NCI-H2107 (cell line): ENCODE data around the gene ANP32B.
A peak's percentile ranks its signal among the peaks of the same experiment; 100 is the strongest.
"Not testable (repeated sequence)": the region's sequence is repeated elsewhere in the genome, so short reads cannot be mapped to it uniquely, and the experiment has no call there.

Source experiments
- DNase-seq: peaks from one replicate; lab custom pipeline; 2025; lab: John Stamatoyannopoulos, UW

ANP32B gene

GRCh38 chr9:97982683-97983588, at the start of gene ANP32B:
TSS of gene ANP32B (plus strand) at chr9:97983341. CDS start at chr9:97983556, 215 bp downstream.
- peak; percentile 86 for DNase-seq

DNA sequence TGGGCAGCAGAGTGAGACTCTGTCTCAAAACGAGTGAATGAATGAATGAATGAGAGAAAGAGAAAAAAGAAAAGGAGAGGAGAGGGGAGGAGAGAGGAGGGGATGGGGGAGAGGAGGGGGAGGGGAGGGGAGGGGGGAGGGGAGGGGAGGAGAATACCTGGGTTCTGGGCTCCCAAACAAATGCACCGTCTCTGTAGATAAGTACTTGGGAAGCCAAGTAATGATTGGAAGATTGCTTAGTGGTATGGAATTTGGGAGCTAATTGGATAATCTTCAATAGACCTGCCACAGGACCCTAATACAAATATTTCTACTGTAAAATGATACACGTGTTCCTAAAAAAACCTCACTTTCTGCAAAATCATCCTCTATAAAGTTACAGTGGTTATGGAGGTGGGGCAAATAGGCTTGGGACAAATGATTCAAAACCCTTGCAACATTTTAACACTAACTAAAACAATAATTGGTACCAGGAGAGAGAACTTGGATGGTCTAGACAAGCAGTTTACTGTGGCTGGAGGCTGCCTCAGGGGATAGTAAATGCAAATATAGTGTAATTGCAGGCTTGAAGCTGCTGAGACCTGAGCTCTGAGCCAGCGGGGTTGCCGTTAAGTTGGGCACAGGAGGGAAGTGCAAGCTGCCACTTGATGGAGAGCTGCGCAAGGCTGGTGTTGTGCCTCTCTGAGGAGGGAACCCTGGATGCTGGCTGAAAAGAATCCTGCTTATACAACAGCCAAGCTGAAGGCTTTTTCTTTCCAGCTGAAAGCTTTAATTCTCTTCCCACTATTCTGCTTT, 48.6 kb upstream of the ANP32B start:
- peak; percentile 1 for DNase-seq

DNA sequence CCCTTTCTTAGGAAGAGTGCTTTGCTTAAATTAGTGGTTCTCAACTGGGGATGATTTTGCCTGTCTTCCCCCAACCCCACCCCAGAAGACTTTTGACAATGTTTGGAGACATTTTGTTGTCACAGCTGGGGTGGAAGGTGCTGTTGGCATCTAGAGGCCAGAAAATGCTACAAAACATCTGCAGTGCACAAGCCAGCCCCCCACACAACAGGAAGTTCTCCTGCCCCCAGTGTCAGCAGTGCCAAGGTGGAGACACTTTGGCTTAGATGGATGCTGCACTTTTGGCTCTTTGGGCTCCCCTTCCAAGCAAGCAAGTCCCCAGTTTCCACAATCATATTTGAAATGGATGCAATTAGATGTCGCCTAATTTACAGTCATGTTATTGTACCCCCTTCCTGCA, 47.9 kb upstream of the ANP32B start:
- no peak for DNase-seq

GRCh38 chr9:97936998-97937397, 46.1 kb upstream of the ANP32B start:
- DNase-seq: no peak

- no peak for DNase-seq
These were observed 45.0 kb upstream of the ANP32B start, which contains the start of gene HEMGN for GRCh38 chr9:97938081-97938644. TSS of gene HEMGN (minus strand) at chr9:97938172. CDS start at chr9:97938136, 36 bp downstream.

- DNase-seq: no peak
These were observed 42.9 kb upstream of the ANP32B start for GRCh38 chr9:97940233-97940632.

- no peak for DNase-seq
These were observed 42.4 kb upstream of the ANP32B start for GRCh38 chr9:97940741-97941140.

GRCh38 chr9:97941323-97941722, 41.8 kb upstream of the ANP32B start:
- DNase-seq: no peak

GRCh38 chr9:97943308-97943855, 39.8 kb upstream of the ANP32B start:
- DNase-seq: no peak

DNA sequence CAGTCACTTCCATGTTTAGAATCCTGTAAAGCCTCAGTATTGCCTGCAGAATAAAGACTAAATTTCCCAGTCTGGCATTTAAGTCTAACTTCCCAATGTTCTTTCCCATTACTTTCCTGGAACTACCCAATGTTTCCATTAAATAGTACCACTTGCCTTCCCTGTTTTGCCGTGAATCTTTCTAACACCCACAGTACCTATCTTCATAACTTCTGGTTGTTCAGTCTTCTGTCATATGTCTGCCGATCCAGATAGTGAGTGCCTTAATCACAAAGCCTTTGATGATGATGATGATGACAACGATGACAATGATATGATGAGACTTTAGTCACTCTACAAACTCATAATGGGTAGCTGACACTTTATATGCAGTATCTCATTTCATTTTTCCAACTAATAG, 38.5 kb upstream of the ANP32B start:
- DNase-seq: no peak

DNA sequence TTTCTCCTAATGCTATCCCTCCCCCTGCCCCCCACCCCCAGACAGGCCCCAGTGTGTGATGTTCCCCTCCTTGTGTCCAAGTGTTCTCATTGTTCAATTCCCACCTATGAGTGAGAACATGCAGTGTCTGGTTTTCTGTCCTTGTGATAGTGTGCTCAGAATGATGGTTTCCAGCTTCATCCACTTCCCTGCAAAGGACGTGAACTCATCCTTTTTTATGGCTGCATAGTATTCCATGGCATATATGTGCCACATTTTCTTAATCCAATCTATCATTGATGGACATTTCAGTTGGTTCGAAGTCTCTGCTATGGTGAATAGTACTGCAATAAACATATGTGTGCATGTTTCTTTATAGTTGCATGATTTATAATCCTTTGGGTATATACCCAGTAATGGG, 37.7 kb upstream of the ANP32B start:
- not testable (repeated sequence) for DNase-seq

- DNase-seq: not testable (repeated sequence)
These were observed 36.0 kb upstream of the ANP32B start for GRCh38 chr9:97947094-97947493.

- not testable (repeated sequence) for DNase-seq
These were observed 32.3 kb upstream of the ANP32B start for GRCh38 chr9:97950873-97951272.

DNA sequence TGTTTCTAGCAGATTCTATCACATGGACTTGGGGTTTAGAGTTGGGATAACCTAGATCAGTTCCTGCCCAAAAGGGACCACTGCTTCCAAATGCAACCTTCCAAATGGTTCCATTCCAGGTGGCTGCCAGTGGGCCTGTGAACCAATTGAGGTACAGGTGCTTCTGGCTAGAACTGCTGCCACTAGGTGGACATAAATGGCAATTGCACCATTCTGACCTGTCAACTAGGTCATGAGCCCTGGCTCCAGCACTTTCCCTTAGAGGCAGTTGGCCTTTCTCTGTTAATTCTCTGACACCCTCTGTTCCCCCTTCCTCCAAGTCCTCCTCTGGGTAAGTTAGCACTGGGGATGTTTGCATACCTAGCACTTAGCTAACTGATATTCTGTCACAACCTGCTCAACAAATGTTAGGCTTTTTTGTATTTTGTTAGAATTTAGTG, 28.6 kb upstream of the ANP32B start:
- DNase-seq: no peak

DNA sequence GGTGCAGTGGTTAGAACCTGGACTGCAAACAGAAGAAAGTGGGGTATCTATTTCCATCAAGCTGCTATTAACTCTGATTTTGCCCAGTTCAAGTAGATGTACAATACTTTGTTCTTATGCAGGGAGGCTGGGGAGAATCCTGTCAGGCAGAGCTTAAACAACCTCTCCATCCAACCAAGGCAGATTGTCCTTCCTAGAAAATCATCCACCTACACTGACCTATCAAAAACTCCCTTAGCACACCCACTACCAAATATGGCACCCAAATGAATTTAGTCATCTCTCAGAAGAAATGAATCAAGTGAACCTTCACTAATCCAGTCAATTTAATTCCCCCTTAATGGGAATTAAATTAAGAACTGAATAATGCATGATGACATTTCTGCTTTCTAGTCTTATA, 26.8 kb upstream of the ANP32B start:
- no peak for DNase-seq

DNA sequence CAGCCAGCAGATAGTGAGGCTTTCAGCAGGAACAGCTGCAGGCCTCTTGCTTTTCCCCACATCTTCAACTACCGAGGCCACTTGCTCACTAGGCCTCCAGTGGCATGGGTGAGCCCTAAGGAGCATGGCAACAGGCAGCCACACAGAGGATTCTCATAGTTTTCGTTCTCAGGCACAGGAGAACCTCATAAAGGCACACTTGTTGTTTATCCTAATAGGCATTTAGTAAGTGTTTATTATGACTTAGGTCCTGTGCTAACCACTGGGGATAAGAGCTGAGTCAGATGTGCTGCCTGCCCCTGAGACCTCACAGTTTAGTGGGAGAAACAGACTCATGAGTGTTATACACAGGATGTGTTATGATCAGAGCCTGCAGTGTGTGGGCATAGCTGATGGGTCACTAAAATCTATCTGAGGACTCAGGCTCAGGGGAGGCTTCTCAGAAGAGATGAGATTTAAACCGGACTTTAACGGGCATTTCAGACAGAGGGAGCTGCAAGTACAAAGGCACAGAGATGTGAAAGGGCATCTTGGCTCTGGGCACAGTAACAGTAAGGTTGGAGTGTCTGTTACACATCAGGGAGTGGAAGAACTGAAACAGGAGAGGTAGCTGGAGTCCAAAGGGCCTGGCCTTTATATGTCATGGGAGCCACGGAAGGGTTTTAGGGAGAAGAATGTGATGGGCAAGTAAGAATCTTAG, 24.2 kb upstream of the ANP32B start:
- DNase-seq: no peak

DNA sequence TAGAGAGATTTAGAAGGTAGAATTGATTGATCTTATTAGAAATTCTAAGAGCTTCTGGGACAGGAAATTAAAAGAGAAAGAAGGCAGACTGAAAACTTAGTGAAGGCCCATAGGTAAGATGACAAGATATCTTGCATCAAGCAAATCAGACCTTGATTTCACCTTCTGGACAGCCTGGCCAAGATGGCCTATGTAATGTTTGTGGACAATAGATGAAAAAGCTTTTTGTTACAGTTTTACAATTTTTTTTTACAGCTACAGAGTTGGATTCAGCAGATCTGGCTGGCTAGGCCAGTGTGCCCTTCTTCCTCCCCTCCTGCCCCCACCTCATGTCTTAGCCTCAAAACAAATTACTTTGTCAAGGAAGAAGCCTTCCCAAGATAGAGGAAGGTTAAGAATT, 23.6 kb upstream of the ANP32B start:
- DNase-seq: no peak

DNA sequence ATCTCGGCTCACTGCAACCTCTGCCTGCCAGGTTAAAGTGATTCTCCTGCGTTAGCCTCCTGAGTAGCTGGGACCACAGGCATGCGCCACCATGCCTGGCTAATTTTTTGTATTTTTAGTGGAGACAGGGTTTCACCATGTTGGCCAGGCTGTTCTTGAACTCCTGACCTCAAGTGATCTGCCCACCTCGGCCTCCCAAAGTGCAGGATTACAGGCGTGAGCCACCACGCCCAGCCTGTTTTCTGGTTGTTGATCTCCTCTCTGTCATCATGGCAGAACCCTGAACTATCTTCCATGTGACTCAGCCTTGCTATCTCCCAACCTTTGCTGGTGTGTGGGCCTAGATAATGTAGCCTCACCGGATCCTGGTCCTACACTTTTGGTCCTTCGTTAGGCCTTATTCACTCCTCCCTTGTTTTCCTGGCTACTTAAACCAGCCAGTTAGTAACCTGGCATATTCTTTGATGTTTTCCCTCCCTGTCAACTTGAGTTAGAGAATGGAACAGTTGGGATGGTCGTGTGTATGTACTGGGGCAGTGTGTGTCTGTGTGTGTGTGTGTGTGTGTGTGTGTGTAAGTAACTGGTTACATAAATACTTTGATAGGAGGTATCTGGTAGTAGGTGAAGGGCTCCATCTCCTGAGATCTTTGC, 22.3 kb upstream of the ANP32B start:
- not testable (repeated sequence) for DNase-seq

DNA sequence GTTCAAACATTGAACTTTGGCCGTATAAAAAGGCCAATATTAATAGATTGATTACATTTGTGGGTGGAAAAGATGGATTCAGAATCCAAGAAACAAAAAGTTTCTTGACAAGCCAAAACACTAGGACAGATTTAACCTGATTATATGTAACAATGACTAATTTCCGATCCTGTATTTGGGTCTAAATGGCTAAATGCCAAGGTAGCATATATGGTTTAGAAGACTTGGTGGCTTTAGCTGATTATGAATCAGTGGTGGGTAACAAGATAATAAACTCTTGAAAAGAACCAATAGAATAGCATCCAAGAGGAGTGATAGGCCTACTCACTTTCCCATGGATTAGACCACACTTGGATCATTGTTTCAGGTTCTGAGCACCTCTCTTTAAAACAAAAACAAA, 21.8 kb upstream of the ANP32B start:
- no peak for DNase-seq

GRCh38 chr9:97962136-97962535, 21.0 kb upstream of the ANP32B start:
- DNase-seq: no peak

- no peak for DNase-seq
These were observed 20.6 kb upstream of the ANP32B start for GRCh38 chr9:97962575-97962974.
